NCI-H1930 (cell line): ENCODE data around the gene NOP58.
"Not testable (repeated sequence)": the region's sequence is repeated elsewhere in the genome, so short reads cannot be mapped to it uniquely, and the experiment has no call there.

Source experiments
- DNase-seq, 2 experiments: peaks; one replicate each; lab custom pipeline; 2025; lab: John Stamatoyannopoulos, UW

Gene NOP58

GRCh38 chr2:202307690-202308089 is 42.1 kb downstream of the NOP58 start:
- no peak for DNase-seq

DNA sequence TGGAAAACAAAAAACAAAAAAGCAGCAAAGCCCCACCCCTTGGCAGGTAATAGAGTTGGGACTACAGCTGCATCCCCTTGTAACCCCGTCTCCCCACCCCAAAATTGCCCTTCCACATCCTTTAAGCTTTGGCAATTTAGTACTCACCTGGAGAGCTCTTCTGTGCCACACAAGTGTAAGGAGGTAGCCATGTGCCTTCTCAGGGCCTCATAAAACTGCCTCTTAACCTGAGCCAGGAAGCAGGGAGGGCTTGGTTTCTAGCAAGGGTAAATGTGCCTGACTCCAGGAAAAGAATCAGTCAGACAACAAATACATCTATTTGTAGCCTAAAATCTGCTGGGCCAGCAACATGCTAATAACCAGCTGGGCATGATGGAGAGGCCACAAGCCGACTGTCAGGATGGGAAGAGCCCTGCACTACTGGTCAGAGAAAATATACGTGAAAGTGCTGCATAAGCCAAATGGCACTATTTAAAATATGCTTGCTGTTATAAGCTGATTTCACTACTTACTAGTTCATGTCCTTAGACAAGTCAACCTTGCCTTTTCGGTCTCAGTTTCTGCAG is 46.3 kb downstream of the NOP58 start:
- no peak for DNase-seq

DNA sequence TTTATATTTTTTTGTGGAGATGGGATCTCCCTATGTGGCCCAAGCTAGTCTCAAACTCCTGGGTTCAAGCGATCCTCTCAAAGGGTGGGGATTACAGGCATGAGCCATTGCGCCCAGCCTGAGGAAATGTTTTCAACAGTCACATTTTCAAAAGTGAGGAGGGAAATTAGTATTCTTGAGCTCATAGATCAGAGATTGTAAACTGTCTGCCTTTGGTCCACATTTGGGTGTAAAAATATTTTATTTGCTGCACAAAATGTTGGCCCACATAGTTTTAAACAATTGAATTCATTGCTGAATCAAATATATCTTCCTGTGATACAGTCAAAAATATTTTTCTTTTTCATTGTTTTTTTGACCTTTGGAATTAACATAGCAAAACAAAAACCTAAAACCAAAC is 48.6 kb downstream of the NOP58 start:
- no peak for DNase-seq

DNA sequence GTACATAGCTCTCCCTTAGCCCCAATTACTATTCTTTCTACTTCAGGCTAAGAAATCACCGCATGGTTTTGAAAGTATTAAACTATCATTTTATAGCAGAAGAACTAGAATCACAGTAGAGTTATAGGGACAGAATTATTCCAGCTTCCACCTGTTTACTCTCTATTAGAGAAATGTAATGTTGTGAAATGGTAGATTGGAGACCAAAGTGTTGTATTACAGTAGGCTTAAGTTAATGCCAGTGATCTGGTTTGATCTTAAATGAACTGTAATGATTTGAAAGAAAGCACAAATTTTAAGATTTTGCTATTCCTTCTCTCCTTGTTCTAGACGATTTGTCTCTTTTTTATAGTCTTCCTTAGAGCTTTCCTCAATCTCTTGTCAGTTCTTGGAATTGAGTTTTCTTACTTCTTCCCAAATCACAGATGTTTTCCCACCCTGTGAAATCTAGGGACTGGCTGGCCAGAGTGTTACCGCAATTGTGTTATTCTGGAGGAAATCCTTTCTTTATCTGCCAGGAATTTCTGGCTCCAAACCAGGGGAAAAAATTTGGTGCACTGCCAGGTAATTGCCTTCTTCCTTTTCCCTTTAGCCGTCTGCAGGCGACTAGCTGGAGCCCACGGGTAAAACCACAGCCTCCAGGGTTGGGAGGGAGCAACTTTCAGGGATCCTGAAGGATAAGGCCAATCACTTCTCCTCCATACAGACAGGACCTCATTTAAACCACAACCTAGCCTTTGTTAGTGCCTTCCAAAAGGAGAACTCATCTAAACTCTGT is 51.7 kb downstream of the NOP58 start:
- no peak for DNase-seq

GRCh38 chr2:202320362-202320761 is 54.8 kb downstream of the NOP58 start:
- not testable (repeated sequence) for DNase-seq

DNA sequence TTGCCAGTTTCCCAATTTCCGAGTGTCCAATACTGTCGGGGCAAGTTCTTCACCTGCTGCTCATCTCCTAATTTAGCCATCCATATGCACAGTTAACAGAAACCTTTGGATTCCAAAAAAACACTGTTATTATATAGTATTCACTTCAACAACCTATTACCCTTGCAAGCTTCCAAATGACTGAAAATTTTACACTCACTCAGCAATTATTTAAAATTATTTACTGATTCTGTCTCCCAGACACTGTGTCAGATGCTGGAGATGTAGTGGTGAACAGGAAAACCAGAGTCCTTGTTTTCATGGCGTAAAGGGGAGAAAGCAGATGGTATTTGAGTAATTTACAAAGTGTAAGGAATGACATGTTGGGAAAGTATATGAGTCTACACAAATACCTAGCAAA is 56.9 kb downstream of the NOP58 start:
- DNase-seq = no peak

DNA sequence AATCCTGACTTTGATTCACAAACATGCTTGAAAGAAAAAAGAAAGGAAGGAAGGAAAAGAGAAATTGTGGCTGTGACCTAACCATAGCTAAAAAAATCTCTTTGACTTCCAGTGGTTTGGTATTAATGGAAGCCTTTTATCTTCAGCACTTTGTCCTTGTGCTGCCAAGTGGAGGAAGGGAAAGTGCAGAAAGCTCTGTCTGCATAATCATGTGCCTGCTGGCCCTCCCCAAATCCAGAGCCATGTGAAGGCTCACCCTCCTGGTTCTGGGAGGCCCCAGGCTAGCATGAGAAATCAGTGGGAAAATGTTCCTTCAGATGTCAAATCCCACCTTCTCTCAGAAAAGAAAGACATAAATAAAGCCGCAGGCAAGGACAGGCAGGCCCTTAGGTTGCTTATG is 62.3 kb downstream of the NOP58 start:
- no peak for DNase-seq

DNA sequence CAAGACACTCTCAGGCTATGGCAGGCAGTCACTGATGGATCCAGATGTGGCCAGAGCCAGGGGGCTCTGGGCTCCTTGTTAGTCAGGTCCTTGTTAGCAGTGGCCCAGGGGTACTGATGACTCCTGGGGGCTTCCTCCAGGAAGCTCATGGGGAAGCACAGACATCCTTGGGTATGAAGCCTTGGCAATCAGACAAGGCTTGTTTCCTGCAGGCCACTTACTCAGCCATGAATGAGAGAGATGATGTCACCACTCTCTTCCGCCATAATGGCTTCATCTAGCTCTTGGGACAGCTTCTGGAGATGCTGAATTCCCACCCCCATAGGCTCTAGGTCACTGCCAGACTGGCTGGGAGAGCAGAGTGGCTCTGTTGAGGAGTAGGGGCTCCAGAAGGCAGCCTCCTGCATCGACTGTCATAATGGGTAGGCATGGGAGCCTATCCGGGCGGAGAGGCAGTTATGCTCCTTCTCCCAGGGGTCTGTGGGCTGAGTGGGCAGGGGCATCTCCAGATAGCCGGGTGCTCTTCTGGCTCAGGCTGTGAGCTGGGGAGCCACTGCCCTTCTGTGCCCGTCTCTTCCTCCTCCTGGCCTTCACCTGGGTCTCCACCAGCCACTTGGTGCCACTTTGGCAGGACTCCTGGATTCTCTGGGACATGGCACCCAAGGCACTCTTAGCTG is 70.4 kb downstream of the NOP58 start:
- no peak for DNase-seq

DNA sequence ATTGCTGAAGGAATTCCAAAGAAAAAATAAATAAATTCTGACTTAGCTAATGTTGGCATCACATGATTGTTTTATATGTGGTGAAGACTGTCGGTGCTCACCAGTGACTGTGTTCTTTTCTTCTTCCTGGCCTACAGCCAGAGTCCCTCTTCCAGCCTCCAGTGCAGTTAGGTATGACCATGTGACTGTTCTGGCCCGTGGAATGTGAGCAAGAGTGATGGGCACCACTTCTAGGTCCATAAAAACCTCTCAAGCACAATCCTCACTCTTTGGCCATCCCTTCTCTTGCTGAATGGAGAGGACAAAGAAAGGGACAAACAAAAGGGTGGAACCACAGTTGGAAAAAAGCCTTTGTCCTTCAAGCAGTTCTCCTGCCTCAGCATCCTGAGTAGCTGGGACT is 71.6 kb downstream of the NOP58 start:
- DNase-seq = no peak

- DNase-seq = no peak
Measured at GRCh38 chr2:202337706-202338346, 72.3 kb downstream of the NOP58 start.

DNA sequence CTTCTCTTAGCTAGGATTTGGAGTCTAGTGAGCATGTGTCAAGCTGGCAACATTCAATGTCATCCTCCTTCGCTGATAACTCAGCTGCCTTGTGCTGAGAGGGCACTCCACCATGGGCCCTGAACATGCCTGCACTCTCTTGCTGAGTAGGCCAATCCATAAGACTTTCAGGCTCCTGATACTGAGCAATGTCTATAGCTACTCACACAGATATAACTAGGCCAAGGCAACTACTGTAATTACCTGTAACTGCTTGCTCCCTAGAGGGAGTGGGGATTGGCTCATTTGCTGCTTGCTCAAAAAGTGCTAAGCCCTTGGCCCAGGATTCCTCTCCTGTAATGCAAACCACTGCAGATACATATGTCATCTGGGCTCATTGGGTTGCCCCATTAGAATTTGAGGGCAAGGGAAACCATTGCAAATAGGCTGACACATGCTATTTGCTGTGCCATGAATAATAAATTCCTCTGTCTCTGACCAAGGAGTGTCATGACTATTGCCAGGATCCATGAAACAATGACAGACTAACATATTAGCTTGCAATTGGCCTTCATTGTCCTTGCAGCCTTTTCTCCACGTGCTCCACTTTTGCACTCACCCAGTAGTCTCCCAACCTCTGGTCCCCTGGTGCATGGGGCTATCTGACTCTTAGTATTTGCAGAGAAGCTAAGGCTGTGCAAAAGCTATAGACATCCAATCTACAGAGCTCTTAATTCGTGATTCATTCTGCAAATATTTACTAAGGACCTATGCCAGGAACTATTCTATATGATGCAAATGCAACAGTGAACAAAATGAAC is 73.7 kb downstream of the NOP58 start:
- DNase-seq = peak in 1 of 2 experiments; percentile 23

GRCh38 chr2:202344178-202344577 is 78.6 kb downstream of the NOP58 start:
- DNase-seq = no peak

GRCh38 chr2:202346180-202346579 is 80.6 kb downstream of the NOP58 start:
- DNase-seq = no peak
